GM12878 (cell line): Measurements from ENCODE around the gene CAMKMT. TPM values are rescaled to one million over a fixed set of nuclear protein-coding genes. Genes with fewer than 3 reads are reported as not detected.

ENCODE experiments used
- ATAC-seq: fragments of 200-7000 bp; cut with Tn5 transposase; 3 replicates; pipeline ENCODE4 v1.9.1; 2020; ENCODE audit warnings: mild to moderate bottlenecking, moderate library complexity
- BruUV-seq: library from RNA; stranded (reverse); fragments of 400-500 nt; replicated peaks from 2 replicates; lab custom pipeline; 2021; lab: Mats Ljungman, UMichigan
- CTCF ChIA-PET: fragments of 300-600 bp; sonication (Branson Sonifier 250); formaldehyde crosslinking; extraction: SDS; loops from one replicate; lab custom pipeline; 2021; ENCODE audit warnings: inconsistent platforms; lab: Yijun Ruan, JAX
- POLR2A ChIA-PET: fragments of 350-600 bp; formaldehyde crosslinking; extraction: SDS; loops from one replicate; lab custom pipeline; 2021; ENCODE audit warnings: inconsistent platforms; lab: Charles Lee
- RAD21 ChIA-PET: fragments of 300-600 bp; sonication (Branson Sonifier 250); formaldehyde crosslinking; loops from one replicate; lab custom pipeline; 2023; ENCODE audit warnings: antibody characterized with exemption; ENCODE audit not compliant: unreplicated experiment; lab: Charles Lee
- SMC1A ChIA-PET: fragments of 300-600 bp; sonication (Branson Sonifier 250); formaldehyde crosslinking; loops from one replicate; lab custom pipeline; 2023; ENCODE audit not compliant: unreplicated experiment, uncharacterized antibody; lab: Charles Lee
- DNase-seq: peaks from one replicate; pipeline ENCODE4 v3.0.0-alpha.2; 2011; ENCODE audit warnings: low read depth, low spot score
- FAIRE-seq: peaks from 3 replicates; lab custom pipeline; 2011; peaks lifted over from hg19 to GRCh38; lab: Jason Lieb, UNC
- H2AFZ ChIP-seq: 2 replicates; pipeline ENCODE4 v1.6.0; 2011; ENCODE audit warnings: low read depth, low read length, control low read depth; ENCODE audit not compliant: control insufficient read depth
- H3K27ac ChIP-seq: 2 replicates; pipeline ENCODE4 v1.5.1; 2011; ENCODE audit warnings: control low read depth; ENCODE audit not compliant: control insufficient read depth, insufficient read depth
- H3K27me3 ChIP-seq, 2 experiments: replicated peaks in 1 of 2; 2 replicates each; pipeline versions ENCODE4 v1.6.0 to v1.6.1; 2011; ENCODE audit warnings: low read length in 1 of 2; ENCODE audit not compliant: control insufficient read depth in 2 of 2, insufficient read depth in 2 of 2
- H3K36me3 ChIP-seq, 2 experiments: 2 replicates each; pipeline ENCODE4 v1.5.1; 2011; ENCODE audit warnings: low read length in 1 of 2; ENCODE audit not compliant: control insufficient read depth in 2 of 2, insufficient read depth in 2 of 2
- H3K4me1 ChIP-seq: 2 replicates; pipeline ENCODE4 v1.6.1; 2011; ENCODE audit warnings: mild to moderate bottlenecking, low read length, moderate library complexity, mixed read lengths; ENCODE audit not compliant: control insufficient read depth, insufficient read depth
- H3K4me2 ChIP-seq: 2 replicates; pipeline ENCODE4 v1.6.0; 2011; ENCODE audit warnings: control low read depth; ENCODE audit not compliant: control insufficient read depth, insufficient read depth
- H3K4me3 ChIP-seq: fragments of 200-600 bp; sonication (generic); 2 replicates; pipeline ENCODE4 v1.5.1; 2016
- H3K79me2 ChIP-seq: 2 replicates; pipeline ENCODE4 v1.6.0; 2011; ENCODE audit warnings: low read length; ENCODE audit not compliant: control insufficient read depth, insufficient read depth
- H3K9ac ChIP-seq: 2 replicates; pipeline ENCODE4 v1.8.0; 2011; ENCODE audit warnings: low read length, control low read depth, mixed read lengths; ENCODE audit not compliant: control insufficient read depth, insufficient read depth
- H3K9me3 ChIP-seq: replicated peaks from 3 replicates; pipeline ENCODE4 v1.5.1; 2011; ENCODE audit warnings: mild to moderate bottlenecking, low read length; ENCODE audit not compliant: control insufficient read depth, insufficient read depth
- H4K20me1 ChIP-seq: 2 replicates; pipeline ENCODE4 v1.6.0; 2011; ENCODE audit not compliant: control insufficient read depth, insufficient read depth
- BCL11A ChIP-seq: IDR thresholded peaks from 2 replicates; pipeline ENCODE4 v1.6.1; 2011; ENCODE audit warnings: low read depth, low read length
- CEBPB ChIP-seq, 2 experiments: fragments of 150-350 bp in 1 of 2; IDR thresholded peaks; 2 replicates each; pipeline ENCODE4 v1.6.1; 2012 to 2014; ENCODE audit warnings: low read depth in 2 of 2, low read length in 2 of 2, borderline replicate concordance in 1 of 2, inconsistent platforms in 1 of 2
- FOXM1 ChIP-seq: IDR thresholded peaks from 2 replicates; pipeline ENCODE4 v1.6.1; 2012; ENCODE audit warnings: low read depth, mild to moderate bottlenecking, inconsistent platforms, low read length, moderate library complexity
- HDAC6 ChIP-seq: fragments of 200-600 bp; sonication (generic); IDR thresholded peaks from one replicate; pipeline ENCODE4 v1.8.0; 2017; ENCODE audit warnings: antibody characterized with exemption; ENCODE audit not compliant: unreplicated experiment
- MAX ChIP-seq: IDR thresholded peaks from 2 replicates; pipeline ENCODE4 v1.6.1; 2012; ENCODE audit warnings: low read depth, low read length, improper control_type of control experiment
- MLLT1 ChIP-seq: fragments of 450-650 bp; IDR thresholded peaks from 2 replicates; pipeline ENCODE4 v1.6.1; 2016; ENCODE audit warnings: mild to moderate bottlenecking
- NBN ChIP-seq: fragments of 450-650 bp; IDR thresholded peaks from 2 replicates; pipeline ENCODE4 v1.6.1; 2016
- PBX3 ChIP-seq: IDR thresholded peaks from 2 replicates; pipeline ENCODE4 v1.6.1; 2011; ENCODE audit warnings: mild to moderate bottlenecking, low read depth, low read length, moderate library complexity; ENCODE audit not compliant: insufficient replicate concordance
- SPI1 ChIP-seq: IDR thresholded peaks from 2 replicates; pipeline ENCODE4 v1.6.1; 2011; ENCODE audit warnings: low read depth, mild to moderate bottlenecking, low read length, moderate library complexity, borderline replicate concordance; ENCODE audit not compliant: insufficient read depth
- ZBED1 ChIP-seq: IDR thresholded peaks from 2 replicates; pipeline ENCODE4 v1.6.1; 2016; ENCODE audit warnings: borderline replicate concordance
- ZNF207 ChIP-seq: fragments of 450-650 bp; IDR thresholded peaks from 2 replicates; pipeline ENCODE4 v1.6.1; 2014; ENCODE audit warnings: antibody characterized with exemption, mild to moderate bottlenecking, borderline replicate concordance
- WGBS: methylation state at CpG from one replicate; pipeline ENCODE4 v1.1.6; 2016; ENCODE audit warnings: low lambda C conversion rate; ENCODE audit not compliant: insufficient replicate concordance, insufficient coverage; ENCODE audit errors: missing lambda C conversion rate; 5-methylcytosine and 5-hydroxymethylcytosine counted together
- in situ Hi-C: fragments of 300-500 bp; cut with MboI; formaldehyde crosslinking; loops from 9 replicates; pipeline ENCODE4 v1.14.3; 2018; ENCODE audit warnings: mixed read lengths
- intact Hi-C: fragments of 100-400 bp; cut with micrococcal nuclease; formaldehyde crosslinking; loops from one replicate; pipeline ENCODE4 v1.14.2; 2022; ENCODE audit not compliant: unreplicated experiment
- polyA plus RNA-seq, 11 experiments: library from polyadenylated mRNA; depleted of rRNA in 4 of 11; unstranded in 6 of 11; stranded (reverse) in 5 of 11; fragments of >200 nt; fragmentation: Nextera tagmentation in 4 of 11; fragmentation: Illumina TruSeq in 1 of 11; extraction: Ambion mirVana in 4 of 11; extraction: Trizol in 1 of 11; gene quantifications; 1 replicate in 1 of 11; 2 replicates in 10 of 11; pipeline versions ENCODE4 v1.2.1 to v1.2.3, GENCODE V29; 2011 to 2016; ENCODE audit warnings: inconsistent platforms in 2 of 11, missing spikeins in 2 of 11, low read depth in 1 of 11
- total RNA-seq, 4 experiments: library from RNA; depleted of rRNA in 3 of 4; stranded (reverse); fragments of >200 nt in 3 of 4; fragmentation: Illumina TruSeq in 1 of 4; extraction: Trizol in 1 of 4; gene quantifications; 2 replicates each; pipeline versions ENCODE4 v1.2.1 to v1.2.3, GENCODE V29; 2013 to 2021
- TF ChIP-seq, protein P1 (sequence below): fragments of 450-650 bp; formaldehyde crosslinking; IDR thresholded peaks from 2 replicates; pipeline ENCODE4 v1.4.0; 2022; ENCODE audit warnings: mild to moderate bottlenecking, moderate library complexity
- TF ChIP-seq, protein P2 (sequence below): IDR thresholded peaks from 2 replicates; pipeline ENCODE4 v1.6.1; 2011; ENCODE audit warnings: low read depth, low read length, improper control_type of control experiment, borderline replicate concordance
- TF ChIP-seq, protein P3 (sequence below): IDR thresholded peaks from 2 replicates; pipeline ENCODE4 v1.6.1; 2011; ENCODE audit warnings: borderline replicate concordance, low read depth, mild to moderate bottlenecking, moderate library complexity, mixed read lengths, low read length; ENCODE audit not compliant: insufficient read depth; ENCODE audit errors: extremely low read length

Gene CAMKMT
- total and polyA plus RNA-seq, 10 of the 15 experiments (the other 5 are each of a cell fraction or from before 2014, with no cell fraction given), result 2.7 to 16.0 (median 11.8) TPM

DNA sequence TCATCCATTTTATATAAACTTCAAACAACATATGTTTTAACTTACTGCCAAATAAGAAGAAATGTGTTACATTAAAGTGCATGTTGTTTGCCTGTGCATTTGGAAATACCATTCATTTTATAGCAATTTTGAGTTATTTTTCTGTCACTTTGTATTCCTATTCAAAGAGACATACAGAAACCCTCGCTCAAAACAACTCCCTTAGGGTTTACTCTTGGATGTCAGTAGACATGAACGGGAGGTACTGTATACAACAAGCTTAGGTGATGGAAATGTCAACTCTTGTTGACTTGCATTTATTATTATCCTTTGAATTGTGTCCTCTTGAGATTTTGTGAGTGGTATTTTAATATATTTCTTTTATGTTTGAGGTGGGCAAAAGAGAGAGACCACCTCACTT is 132.3 kb downstream of the CAMKMT start:
- H3K4me3 ChIP-seq, result no peak overlapping the region
- BruUV-seq, result no TSS peak
- H3K36me3 ChIP-seq, result no peaks in the 10 kb centered on the region
- H3K4me1 ChIP-seq, result no peaks in the 10 kb centered on the region
- no peaks in the 10 kb centered on the region for H3K27me3 ChIP-seq
- CTCF ChIA-PET, result interaction anchor here (1.1 kb wide), 1 partner anchor 459 kb away, joined by 3 read pairs; no protein-coding TSS in a partner anchor
- ATAC-seq (no peak), FAIRE-seq (no peak), DNase-seq (no peak)
- H2AFZ ChIP-seq, result no peak overlapping the region
- no peaks in the 10 kb centered on the region for H3K79me2 ChIP-seq
- in situ Hi-C loops, result no loop called here
- no peak overlapping the region for H3K4me2 ChIP-seq
- SMC1A ChIA-PET, result no interaction called here
- no peak overlapping the region for H3K9ac ChIP-seq
- WGBS, result 98% methylated on average over 2 of the region's 2 CpGs
- RAD21 ChIA-PET, result no interaction called here
- POLR2A ChIA-PET, result no interaction called here
- H4K20me1 ChIP-seq, result no peaks in the 10 kb centered on the region
- H3K9me3 ChIP-seq, result no peaks in the 10 kb centered on the region
- H3K27ac ChIP-seq, result no peak overlapping the region
- intact Hi-C loops, result no loop called here
- TF ChIP-seq, protein P1, sequence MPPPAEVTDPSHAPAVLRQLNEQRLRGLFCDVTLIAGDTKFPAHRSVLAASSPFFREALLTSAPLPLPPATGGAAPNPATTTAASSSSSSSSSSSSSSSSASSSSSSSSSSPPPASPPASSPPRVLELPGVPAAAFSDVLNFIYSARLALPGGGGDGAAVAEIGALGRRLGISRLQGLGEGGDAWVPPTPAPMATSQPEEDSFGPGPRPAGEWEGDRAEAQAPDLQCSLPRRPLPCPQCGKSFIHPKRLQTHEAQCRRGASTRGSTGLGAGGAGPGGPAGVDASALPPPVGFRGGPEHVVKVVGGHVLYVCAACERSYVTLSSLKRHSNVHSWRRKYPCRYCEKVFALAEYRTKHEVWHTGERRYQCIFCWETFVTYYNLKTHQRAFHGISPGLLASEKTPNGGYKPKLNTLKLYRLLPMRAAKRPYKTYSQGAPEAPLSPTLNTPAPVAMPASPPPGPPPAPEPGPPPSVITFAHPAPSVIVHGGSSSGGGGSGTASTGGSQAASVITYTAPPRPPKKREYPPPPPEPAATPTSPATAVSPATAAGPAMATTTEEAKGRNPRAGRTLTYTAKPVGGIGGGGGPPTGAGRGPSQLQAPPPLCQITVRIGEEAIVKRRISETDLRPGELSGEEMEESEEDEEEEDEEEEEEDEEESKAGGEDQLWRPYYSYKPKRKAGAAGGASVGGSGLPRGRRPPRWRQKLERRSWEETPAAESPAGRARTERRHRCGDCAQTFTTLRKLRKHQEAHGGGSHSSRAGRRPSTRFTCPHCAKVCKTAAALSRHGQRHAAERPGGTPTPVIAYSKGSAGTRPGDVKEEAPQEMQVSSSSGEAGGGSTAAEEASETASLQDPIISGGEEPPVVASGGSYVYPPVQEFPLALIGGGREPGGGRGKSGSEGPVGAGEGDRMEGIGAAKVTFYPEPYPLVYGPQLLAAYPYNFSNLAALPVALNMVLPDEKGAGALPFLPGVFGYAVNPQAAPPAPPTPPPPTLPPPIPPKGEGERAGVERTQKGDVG (CRISPR knock-in tag), result no peak
- TF ChIP-seq ZNF207 (no peak), BCL11A (no peak), FOXM1 (no peak), MAX (no peak), PBX3 (no peak), HDAC6 (no peak), SPI1 (no peak), MLLT1 (no peak), ZBED1 (no peak), NBN (no peak), CEBPB (IDR thresholded peaks at IDR 0.05; ENCODE audit: borderline replicate concordance in 1 of 2, low read depth in 2 of 2, low read length in 2 of 2) (no peak)
- TF ChIP-seq, protein P2, sequence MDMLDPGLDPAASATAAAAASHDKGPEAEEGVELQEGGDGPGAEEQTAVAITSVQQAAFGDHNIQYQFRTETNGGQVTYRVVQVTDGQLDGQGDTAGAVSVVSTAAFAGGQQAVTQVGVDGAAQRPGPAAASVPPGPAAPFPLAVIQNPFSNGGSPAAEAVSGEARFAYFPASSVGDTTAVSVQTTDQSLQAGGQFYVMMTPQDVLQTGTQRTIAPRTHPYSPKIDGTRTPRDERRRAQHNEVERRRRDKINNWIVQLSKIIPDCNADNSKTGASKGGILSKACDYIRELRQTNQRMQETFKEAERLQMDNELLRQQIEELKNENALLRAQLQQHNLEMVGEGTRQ, result no peak
- TF ChIP-seq, protein P3, sequence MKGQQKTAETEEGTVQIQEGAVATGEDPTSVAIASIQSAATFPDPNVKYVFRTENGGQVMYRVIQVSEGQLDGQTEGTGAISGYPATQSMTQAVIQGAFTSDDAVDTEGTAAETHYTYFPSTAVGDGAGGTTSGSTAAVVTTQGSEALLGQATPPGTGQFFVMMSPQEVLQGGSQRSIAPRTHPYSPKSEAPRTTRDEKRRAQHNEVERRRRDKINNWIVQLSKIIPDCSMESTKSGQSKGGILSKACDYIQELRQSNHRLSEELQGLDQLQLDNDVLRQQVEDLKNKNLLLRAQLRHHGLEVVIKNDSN, result no peak
